ES-I3 (cell line): Measurements from ENCODE around the gene COX4I2.
"Not testable (repeated sequence)": the region's sequence is repeated elsewhere in the genome, so short reads cannot be mapped to it uniquely, and the experiment has no call there.

Experiments used
- H3K36me3 ChIP-seq: 2 replicates; pipeline ENCODE4 v1.6.1; 2013; ENCODE audit warnings: mild to moderate bottlenecking, low read length, control low read depth, moderate library complexity; ENCODE audit not compliant: insufficient read depth
- H3K4me1 ChIP-seq: 2 replicates; pipeline ENCODE4 v1.6.1; 2013; ENCODE audit warnings: mild to moderate bottlenecking, control low read depth, low read length; ENCODE audit not compliant: insufficient read depth
- H3K9ac ChIP-seq: 2 replicates; pipeline ENCODE4 v1.6.1; 2013; ENCODE audit warnings: low read depth, mild to moderate bottlenecking, low read length, moderate library complexity
- H3K9me3 ChIP-seq: 2 replicates; pipeline ENCODE4 v1.6.1; 2013; ENCODE audit warnings: mild to moderate bottlenecking, low read length, moderate library complexity; ENCODE audit not compliant: control insufficient read depth, insufficient read depth

The COX4I2 gene

GRCh38 chr20:31637660-31638059 lies at the start of gene COX4I2:
Gene COX4I2, plus strand, starts transcription at chr20:31637912. Its CDS starts 1,106 bp downstream, at chr20:31639018.
- Histone ChIP-seq H3K9me3 (no peaks in the 10 kb centered on the region), H3K4me1 (peaks cover 3% of the 10 kb centered on the region; the same call in 1 of the 2 replicates), H3K36me3 (no peaks in the 10 kb centered on the region), H3K9ac (peak within 1 kb of the TSS; percentile 21; the same call in 1 of the 2 replicates)

GRCh38 chr20:31590717-31591225 lies 46.9 kb upstream of the COX4I2 start:
- no peak overlapping the region for H3K9ac ChIP-seq
- H3K9me3 ChIP-seq: no peaks in the 10 kb centered on the region
- peaks cover 28% of the 10 kb centered on the region for H3K4me1 ChIP-seq
- H3K36me3 ChIP-seq: no peaks in the 10 kb centered on the region

- Histone ChIP-seq H3K4me1 (peaks cover 26% of the 10 kb centered on the region), H3K9ac (no peak overlapping the region), H3K9me3 (no peaks in the 10 kb centered on the region), H3K36me3 (no peaks in the 10 kb centered on the region)
Observed at GRCh38 chr20:31593221-31594001, 44.3 kb upstream of the COX4I2 start.

GRCh38 chr20:31594002-31594557 lies 43.6 kb upstream of the COX4I2 start:
- Histone ChIP-seq H3K9ac (no peak overlapping the region), H3K4me1 (peaks cover 26% of the 10 kb centered on the region), H3K36me3 (no peaks in the 10 kb centered on the region), H3K9me3 (no peaks in the 10 kb centered on the region)

- Histone ChIP-seq H3K9me3 (no peaks in the 10 kb centered on the region), H3K4me1 (peaks cover 26% of the 10 kb centered on the region), H3K9ac (no peak overlapping the region), H3K36me3 (no peaks in the 10 kb centered on the region)
Observed at GRCh38 chr20:31594558-31595379, 42.9 kb upstream of the COX4I2 start.

- no peaks in the 10 kb centered on the region for H3K36me3 ChIP-seq
- H3K4me1 ChIP-seq: peaks cover 26% of the 10 kb centered on the region
- no peaks in the 10 kb centered on the region for H3K9me3 ChIP-seq
- no peak overlapping the region for H3K9ac ChIP-seq
Observed at GRCh38 chr20:31595380-31595653, 42.4 kb upstream of the COX4I2 start.

GRCh38 chr20:31595654-31596411 lies 41.9 kb upstream of the COX4I2 start:
- H3K4me1 ChIP-seq: peaks cover 24% of the 10 kb centered on the region
- H3K9ac ChIP-seq: peak overlapping the region; percentile 3; the same call in 1 of the 2 replicates
- H3K9me3 ChIP-seq: no peaks in the 10 kb centered on the region
- no peaks in the 10 kb centered on the region for H3K36me3 ChIP-seq

- not testable (repeated sequence) for H3K36me3 ChIP-seq, H3K9me3 ChIP-seq
- 0 out of 2 replicates have a peak overlapping the region, but pooled peaks have one; percentile 3 for H3K9ac ChIP-seq
- peaks cover 18% of the 10 kb centered on the region for H3K4me1 ChIP-seq
Observed at GRCh38 chr20:31596412-31596715, 41.3 kb upstream of the COX4I2 start.

- H3K9ac ChIP-seq: no peak overlapping the region
- no peaks in the 10 kb centered on the region for H3K9me3 ChIP-seq
- peaks cover 17% of the 10 kb centered on the region for H3K4me1 ChIP-seq
Observed at GRCh38 chr20:31596831-31597480, 40.8 kb upstream of the COX4I2 start.

GRCh38 chr20:31597481-31597855 lies 40.2 kb upstream of the COX4I2 start:
- Histone ChIP-seq H3K9me3 (no peaks in the 10 kb centered on the region), H3K36me3 (no peaks in the 10 kb centered on the region), H3K4me1 (peaks cover 18% of the 10 kb centered on the region), H3K9ac (no peak overlapping the region)

More at GRCh38 chr20:31596831-31597480, 40.8 kb upstream of the COX4I2 start:
- H3K36me3 ChIP-seq: no peaks in the 10 kb centered on the region

GRCh38 chr20:31602431-31602778 lies 35.3 kb upstream of the COX4I2 start:
- H3K36me3 ChIP-seq: no peaks in the 10 kb centered on the region
- no peak overlapping the region for H3K9ac ChIP-seq
- peaks cover 12% of the 10 kb centered on the region for H3K4me1 ChIP-seq
- no peaks in the 10 kb centered on the region for H3K9me3 ChIP-seq

- Histone ChIP-seq H3K9me3 (no peaks in the 10 kb centered on the region), H3K9ac (no peak overlapping the region), H3K4me1 (peaks cover 17% of the 10 kb centered on the region), H3K36me3 (no peaks in the 10 kb centered on the region)
Observed at GRCh38 chr20:31602779-31603441, 34.8 kb upstream of the COX4I2 start.

GRCh38 chr20:31603822-31604566 lies 33.7 kb upstream of the COX4I2 start:
- H3K9me3 ChIP-seq: no peaks in the 10 kb centered on the region
- H3K9ac ChIP-seq: peak overlapping the region; percentile 97; the same call in 1 of the 2 replicates
- peaks cover 24% of the 10 kb centered on the region for H3K4me1 ChIP-seq

More at GRCh38 chr20:31603822-31604566, 33.7 kb upstream of the COX4I2 start:
- no peaks in the 10 kb centered on the region for H3K36me3 ChIP-seq
